NCI-H774 (cell line): ENCODE results near the gene HJURP.

ENCODE experiments used
- DNase-seq: peaks from one replicate; lab custom pipeline; 2025; lab: John Stamatoyannopoulos, UW

Gene HJURP

GRCh38 chr2:233829193-233830110 is 24.9 kb downstream of the HJURP start:
- no peak for DNase-seq

- no peak for DNase-seq
These were observed 25.7 kb downstream of the HJURP start for GRCh38 chr2:233828546-233829192.

- no peak for DNase-seq
These were observed 30.0 kb downstream of the HJURP start for GRCh38 chr2:233824373-233824772.

DNA sequence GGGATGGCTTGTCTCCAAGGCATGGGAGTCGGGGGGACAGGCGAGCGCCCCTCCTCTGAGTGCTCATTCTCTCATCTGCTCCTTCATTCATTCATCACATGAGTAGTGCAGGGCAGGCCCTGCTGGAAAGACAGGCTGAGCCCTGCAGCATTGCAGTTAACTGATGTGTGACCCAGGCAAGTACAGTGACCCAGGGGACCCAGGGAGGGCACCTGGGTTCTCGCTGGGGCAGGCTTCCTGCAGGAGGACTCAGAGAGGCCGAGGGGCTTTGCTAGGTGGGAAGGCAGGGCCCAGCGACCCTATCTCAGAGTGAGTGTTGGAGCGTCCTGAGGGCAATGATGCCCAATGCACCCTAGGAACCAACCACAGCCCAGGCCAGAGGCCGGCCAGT is 30.6 kb downstream of the HJURP start:
- no peak for DNase-seq

DNA sequence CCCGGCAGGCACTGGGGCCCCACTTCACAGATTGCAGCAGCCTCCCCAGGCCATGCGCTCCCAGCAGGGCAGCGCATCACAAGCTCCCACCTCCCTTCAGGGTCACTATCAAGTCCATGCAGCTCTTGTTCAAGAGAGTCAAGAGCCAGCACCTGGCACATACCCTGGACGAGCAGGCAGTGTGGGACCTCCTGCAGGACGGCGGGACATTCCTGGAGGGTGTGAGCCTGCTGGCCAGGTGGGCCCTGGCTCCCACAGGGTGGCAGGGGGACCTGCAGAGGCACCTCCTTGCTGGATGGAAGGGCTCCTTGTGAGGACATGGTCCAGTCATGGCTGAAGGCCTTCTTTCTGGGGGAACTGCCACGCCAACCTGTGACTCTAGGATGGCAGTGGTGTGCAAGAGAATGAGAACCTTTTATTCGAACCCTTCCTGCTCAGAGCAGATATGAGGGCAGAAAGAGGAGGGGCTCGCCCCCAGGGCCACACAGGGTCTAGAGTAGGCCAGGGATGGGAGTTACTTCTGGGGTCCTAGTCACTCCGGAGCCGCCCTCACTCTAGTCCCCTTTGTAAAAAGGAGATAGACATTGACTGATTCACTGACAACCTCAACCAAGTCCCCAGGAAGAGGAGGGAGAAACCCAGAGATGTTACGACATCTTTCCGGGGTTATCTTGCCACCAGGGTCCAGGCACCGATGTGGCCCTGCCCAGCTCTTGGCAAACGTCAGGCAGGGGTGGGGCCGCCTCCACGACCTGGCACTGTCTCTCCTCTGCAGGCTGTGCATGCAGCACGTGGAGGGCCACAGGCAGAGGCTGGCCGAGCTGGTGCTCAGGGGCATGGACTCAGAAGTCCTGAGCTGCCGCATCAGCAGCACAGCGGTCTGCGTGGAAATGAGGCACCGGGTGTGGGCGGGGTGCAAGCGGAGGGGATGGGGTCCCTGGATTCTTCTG is 31.3 kb downstream of the HJURP start:
- no peak for DNase-seq

GRCh38 chr2:233822101-233822771 is 32.1 kb downstream of the HJURP start:
- DNase-seq = no peak

GRCh38 chr2:233821709-233822100 is 32.6 kb downstream of the HJURP start:
- DNase-seq = no peak

GRCh38 chr2:233821196-233821595 is 33.1 kb downstream of the HJURP start:
- no peak for DNase-seq

DNA sequence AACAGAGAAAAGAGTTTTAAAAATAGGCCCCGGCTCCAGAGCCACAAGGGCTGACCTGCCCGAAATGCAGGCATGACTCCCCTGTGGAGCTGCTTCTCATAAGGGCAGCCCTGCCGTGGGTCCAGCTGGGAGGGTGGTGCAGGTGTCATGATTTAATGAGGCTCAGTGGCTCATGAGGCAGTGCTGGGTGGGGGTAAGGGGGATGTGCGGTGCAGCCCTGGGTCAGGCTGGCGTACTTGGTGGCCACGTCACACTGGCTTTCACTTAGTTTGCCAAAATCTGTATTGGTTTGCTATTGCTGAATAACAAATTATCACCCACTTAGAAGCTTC is 33.6 kb downstream of the HJURP start:
- DNase-seq = no peak

DNA sequence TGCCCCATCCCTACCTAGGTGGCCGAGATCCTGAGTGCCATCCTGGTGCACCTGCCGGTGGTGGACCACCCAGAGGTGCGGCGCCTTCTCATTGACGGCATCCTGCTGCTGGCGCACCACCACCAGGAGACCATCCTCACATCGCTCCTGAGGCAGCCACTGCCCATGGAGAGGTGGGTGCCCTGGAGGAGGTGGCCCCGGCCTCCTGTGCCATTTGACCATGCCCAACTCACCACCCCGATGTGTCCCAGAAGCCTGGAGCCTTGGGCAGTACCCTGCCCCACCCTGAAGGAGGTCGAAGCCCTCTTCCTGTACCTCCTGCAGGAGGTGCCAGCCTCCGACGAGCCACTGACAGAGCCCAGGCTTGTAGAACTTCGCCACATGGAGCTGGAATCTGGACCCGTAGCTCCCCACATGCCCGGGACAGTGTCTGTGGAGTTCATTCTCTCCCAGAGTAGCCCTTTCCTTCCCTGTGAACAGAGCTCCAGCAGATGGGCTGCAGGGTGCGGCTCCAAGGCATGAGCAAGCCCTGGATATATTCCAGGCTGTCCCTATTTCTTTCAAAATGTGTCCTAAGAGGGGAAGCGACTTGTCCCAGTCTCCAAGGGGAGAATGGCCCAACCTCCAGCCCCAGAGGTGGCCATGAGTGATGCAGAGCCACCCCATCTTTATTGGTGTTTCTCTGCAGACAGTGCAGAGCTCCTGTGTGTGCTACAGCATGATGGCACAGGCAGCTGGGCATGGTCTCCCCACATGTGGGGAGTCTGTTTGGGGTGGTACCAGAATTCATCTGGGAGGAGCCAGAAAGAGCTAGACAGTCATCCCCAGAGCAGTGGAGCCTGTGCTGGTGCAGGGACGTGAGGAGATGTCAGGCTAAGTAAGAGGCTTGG is 34.2 kb downstream of the HJURP start:
- no peak for DNase-seq

- DNase-seq = no peak
These were observed 35.4 kb downstream of the HJURP start for GRCh38 chr2:233818639-233819621.

DNA sequence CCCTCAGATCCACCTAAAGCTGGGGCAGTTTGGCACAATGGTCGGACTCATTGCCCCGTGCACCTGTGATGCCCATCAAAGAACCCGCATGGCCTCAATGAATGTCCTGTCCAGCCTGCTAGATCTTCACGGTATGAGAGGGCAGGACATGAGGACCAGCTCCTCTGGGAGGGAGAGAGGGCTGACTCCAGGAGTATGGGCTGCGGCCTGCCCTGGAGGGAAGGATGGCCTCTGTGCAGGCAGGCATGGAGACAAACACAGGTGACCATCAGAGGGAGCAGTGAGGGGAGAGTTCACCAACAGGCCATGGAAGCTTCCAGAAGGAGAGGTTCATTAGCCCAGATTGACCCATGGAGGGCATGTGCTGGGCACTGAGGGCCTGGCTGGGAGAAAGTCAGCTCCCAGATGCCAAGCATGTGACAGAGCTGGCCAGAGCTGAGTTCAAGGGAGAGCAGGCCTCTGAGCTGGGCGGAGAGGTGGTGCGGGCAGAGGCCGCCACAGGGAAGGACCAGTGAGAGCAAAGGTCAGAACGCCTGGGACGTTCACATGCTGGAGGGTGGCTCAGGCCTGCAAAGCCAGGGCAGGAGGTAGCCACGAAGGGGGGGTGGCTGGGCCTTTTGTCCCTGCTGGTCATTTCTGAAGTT is 36.2 kb downstream of the HJURP start:
- DNase-seq = no peak

- no peak for DNase-seq
These were observed 36.9 kb downstream of the HJURP start for GRCh38 chr2:233817361-233817911.

GRCh38 chr2:233816771-233817170 is 37.6 kb downstream of the HJURP start:
- no peak for DNase-seq

- no peak for DNase-seq
These were observed 38.0 kb downstream of the HJURP start for GRCh38 chr2:233816334-233816733.

DNA sequence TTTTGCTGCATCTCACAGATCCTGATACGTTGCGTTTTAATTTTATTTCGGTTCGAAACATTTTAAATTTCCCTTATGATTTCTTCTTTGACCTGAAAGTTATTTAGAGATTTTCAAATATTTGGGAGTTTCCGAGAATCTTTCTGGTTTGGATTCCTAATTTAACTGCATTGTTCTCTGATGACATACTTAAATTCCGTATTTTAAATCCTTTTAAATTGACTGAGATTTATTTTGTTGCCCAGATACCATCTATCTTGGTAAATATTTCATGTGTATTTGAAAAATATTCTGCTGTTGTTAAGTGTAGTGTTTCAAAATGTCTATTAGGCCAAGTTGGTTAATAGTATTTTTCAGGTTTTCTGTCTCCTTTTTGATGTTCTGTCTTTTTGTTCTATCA is 38.5 kb downstream of the HJURP start:
- DNase-seq = no peak

DNA sequence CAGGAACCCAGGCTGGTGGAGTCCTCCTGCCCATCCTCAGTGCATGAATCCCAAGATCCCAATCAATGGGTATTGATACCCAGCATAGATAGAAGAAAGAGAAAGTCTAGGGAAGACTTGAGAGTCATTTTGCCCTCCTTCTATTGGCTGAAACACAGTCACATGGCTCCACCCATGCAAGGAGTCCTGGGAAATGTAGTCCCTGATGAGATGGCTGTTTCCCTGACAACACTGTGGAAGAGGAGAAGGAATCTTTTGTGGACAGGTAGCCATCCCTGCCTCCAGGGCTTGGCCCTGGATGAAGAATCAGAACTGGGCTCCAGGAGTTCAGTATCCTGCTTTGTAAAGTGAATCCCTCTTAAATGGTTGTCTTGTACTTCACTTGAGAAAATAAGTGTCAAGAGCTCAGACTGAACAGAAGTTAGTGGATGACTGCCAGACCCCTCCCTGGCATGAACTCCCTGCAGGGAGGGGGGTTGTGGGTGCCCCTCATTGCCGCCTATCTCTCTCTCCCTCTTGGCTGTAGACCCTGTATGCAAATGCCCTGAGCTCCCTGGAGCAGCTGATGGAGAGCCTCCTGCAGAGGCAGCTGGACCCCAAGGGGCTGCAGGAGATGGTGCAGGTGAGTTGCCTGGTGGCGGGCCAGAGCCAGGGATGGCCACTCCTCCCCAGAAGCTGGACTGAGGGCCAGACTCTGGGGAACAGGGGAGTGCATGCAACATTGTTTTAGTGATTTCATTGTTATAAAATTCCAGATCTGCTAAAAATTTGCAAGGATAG is 40.1 kb downstream of the HJURP start:
- no peak for DNase-seq
